Astrocyte (in vitro differentiated cells and primary cell): Measurements from ENCODE around the gene SMC1B.

Source experiments
- EZH2 ChIP-seq: IDR thresholded peaks from 2 replicates; pipeline ENCODE4 v1.6.1; 2012; ENCODE audit warnings: mild to moderate bottlenecking, low read length, inconsistent platforms; ENCODE audit not compliant: insufficient read depth
- TF ChIP-seq, protein P1 (sequence below): IDR thresholded peaks from 2 replicates; pipeline ENCODE4 v1.5.1; 2011; ENCODE audit warnings: low read depth, mild to moderate bottlenecking, inconsistent platforms, low read length, moderate library complexity; ENCODE audit not compliant: insufficient read depth

DNA sequence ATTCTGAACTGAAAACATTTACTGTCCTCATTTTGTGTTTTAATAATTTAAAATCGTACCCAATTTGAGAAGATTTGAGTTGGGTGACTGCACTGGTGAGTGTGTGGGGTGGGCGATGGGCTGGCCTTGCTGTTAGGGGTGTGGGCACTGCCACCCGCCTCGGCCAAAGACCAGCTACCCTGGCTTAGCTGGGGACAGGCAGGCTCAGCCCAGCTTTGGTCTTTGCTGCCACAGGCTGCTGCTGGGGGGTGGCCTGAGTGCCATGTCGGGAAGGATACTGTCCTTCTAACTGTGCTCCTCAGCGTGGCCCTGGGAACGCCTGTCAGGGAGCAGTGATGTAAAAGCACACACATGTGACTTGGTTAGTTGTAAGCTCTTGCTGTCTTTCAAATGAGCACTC, 81.4 kb downstream of the SMC1B start:
- TF ChIP-seq, protein P1, sequence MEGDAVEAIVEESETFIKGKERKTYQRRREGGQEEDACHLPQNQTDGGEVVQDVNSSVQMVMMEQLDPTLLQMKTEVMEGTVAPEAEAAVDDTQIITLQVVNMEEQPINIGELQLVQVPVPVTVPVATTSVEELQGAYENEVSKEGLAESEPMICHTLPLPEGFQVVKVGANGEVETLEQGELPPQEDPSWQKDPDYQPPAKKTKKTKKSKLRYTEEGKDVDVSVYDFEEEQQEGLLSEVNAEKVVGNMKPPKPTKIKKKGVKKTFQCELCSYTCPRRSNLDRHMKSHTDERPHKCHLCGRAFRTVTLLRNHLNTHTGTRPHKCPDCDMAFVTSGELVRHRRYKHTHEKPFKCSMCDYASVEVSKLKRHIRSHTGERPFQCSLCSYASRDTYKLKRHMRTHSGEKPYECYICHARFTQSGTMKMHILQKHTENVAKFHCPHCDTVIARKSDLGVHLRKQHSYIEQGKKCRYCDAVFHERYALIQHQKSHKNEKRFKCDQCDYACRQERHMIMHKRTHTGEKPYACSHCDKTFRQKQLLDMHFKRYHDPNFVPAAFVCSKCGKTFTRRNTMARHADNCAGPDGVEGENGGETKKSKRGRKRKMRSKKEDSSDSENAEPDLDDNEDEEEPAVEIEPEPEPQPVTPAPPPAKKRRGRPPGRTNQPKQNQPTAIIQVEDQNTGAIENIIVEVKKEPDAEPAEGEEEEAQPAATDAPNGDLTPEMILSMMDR: no peak
- no peak for TF ChIP-seq EZH2
